Retinal pigment epithelial cell (primary cell): ENCODE data around the gene TMEM120A.
A peak's percentile ranks its signal among the peaks of the same experiment; 100 is the strongest.

Experiments used
- DNase-seq: peaks from one replicate; pipeline ENCODE4 v3.0.0-alpha.2; 2010; ENCODE audit warnings: low read depth
- H3K4me3 ChIP-seq: 2 replicates; pipeline ENCODE4 v1.5.1; 2011; ENCODE audit warnings: mild to moderate bottlenecking, low read length, control low read depth, moderate library complexity
- CTCF ChIP-seq: conservative IDR thresholded peaks from 2 replicates; pipeline ENCODE4 v1.5.1; 2011; ENCODE audit warnings: low read depth, low read length, control low read depth, inconsistent platforms

The TMEM120A gene

GRCh38 chr7:75962607-75963380 is 31.6 kb downstream of the TMEM120A start:
- no peak for DNase-seq
- H3K4me3 ChIP-seq: no peak overlapping the region
- no peak for TF ChIP-seq CTCF

- peak; percentile 43 for TF ChIP-seq CTCF
- no peak for DNase-seq
Observed at GRCh38 chr7:75961218-75961617, 33.2 kb downstream of the TMEM120A start.

GRCh38 chr7:75960372-75960771 is 34.0 kb downstream of the TMEM120A start:
- no peak for TF ChIP-seq CTCF
- DNase-seq: no peak
- H3K4me3 ChIP-seq: no peak overlapping the region

More at GRCh38 chr7:75961218-75961617, 33.2 kb downstream of the TMEM120A start:
- H3K4me3 ChIP-seq: no peak overlapping the region

GRCh38 chr7:75958802-75959543 is 35.4 kb downstream of the TMEM120A start:
- DNase-seq: no peak
- H3K4me3 ChIP-seq: no peak overlapping the region
- no peak for TF ChIP-seq CTCF

- no peak overlapping the region for H3K4me3 ChIP-seq
- TF ChIP-seq CTCF: no peak
- DNase-seq: no peak
Observed at GRCh38 chr7:75957021-75957736, 37.2 kb downstream of the TMEM120A start.

- no peak for TF ChIP-seq CTCF
- no peak overlapping the region for H3K4me3 ChIP-seq
- no peak for DNase-seq
Observed at GRCh38 chr7:75955331-75955955, 39.0 kb downstream of the TMEM120A start.
